Measurements from ENCODE around the gene GABRG3. TPM values are rescaled to one million over a fixed set of nuclear protein-coding genes. Genes with fewer than 3 reads are reported as not detected.

The GABRG3 gene
- total and polyA plus RNA-seq, 9 of the 15 experiments (the other 6 are each of a cell fraction or from before 2014, with no cell fraction given): 4.0 to 15.1 (median 11.2) TPM

- TF ChIP-seq ZHX1 (conservative IDR thresholded peaks at IDR 0.05; ENCODE audit: low read length) (no peak), FOXA3 (CRISPR knock-in tag; conservative IDR thresholded peaks at IDR 0.05 in 1 of 2, IDR thresholded peaks at IDR 0.05 in 1 of 2) (no peak), PHTF2 (CRISPR knock-in tag; IDR thresholded peaks at IDR 0.05) (no peak), ZNF75A (CRISPR knock-in tag; IDR thresholded peaks at IDR 0.05) (no peak), MNT (conservative IDR thresholded peaks at IDR 0.05) (no peak), LEF1 (IDR thresholded peaks at IDR 0.05) (no peak), ZNF592 (IDR thresholded peaks at IDR 0.05) (no peak)
Measured at GRCh38 chr15:27480642-27481041, 509.7 kb downstream of the GABRG3 start (continued).

Data from K562 (cell line).